Endothelial cell of umbilical vein (primary cell): ENCODE data around the gene CCDC93.

Experiments
- CTCF ChIP-seq, 2 donors: IDR thresholded peaks; 1 replicate in 1 of 2; 2 replicates in 1 of 2; pipeline ENCODE4 v1.5.1; 2011; ENCODE audit warnings: low read length in 2 of 2, mild to moderate bottlenecking in 2 of 2, moderate library complexity in 2 of 2, control low read depth in 1 of 2, inconsistent platforms in 1 of 2, low read depth in 1 of 2; ENCODE audit not compliant: insufficient read depth in 1 of 2; ENCODE audit errors: extremely low read depth in 1 of 2
- MAX ChIP-seq: IDR thresholded peaks from 2 replicates; pipeline ENCODE4 v1.6.1; 2011; ENCODE audit not compliant: insufficient read depth, insufficient read length
- POLR2AphosphoS5 ChIP-seq: IDR thresholded peaks from 2 replicates; pipeline ENCODE4 v1.6.1; 2012; ENCODE audit warnings: low read depth, mild to moderate bottlenecking, control low read depth, low read length, moderate library complexity; ENCODE audit not compliant: insufficient read depth

GRCh38 chr2:117952701-117953100 lies 61.2 kb downstream of the CCDC93 start:
- TF ChIP-seq CTCF (IDR thresholded peaks at IDR 0.05; ENCODE audit: extremely low read depth in 1 of 2, insufficient read depth in 1 of 2, low read depth in 1 of 2, low read length in 2 of 2) (no peak), POLR2AphosphoS5 (no peak), MAX (no peak)
